Activated naive CD8-positive, alpha-beta T cell (primary cell): ENCODE data around the gene C22orf31.
A peak's percentile ranks its signal among the peaks of the same experiment; 100 is the strongest.
"Not testable (repeated sequence)": the region's sequence is repeated elsewhere in the genome, so short reads cannot be mapped to it uniquely, and the experiment has no call there.

Source experiments
- H3K27ac Mint-ChIP-seq: one replicate; pipeline ENCODE4 v1.8.0; 2021; ENCODE audit warnings: mixed read lengths
- H3K27me3 Mint-ChIP-seq: one replicate; pipeline ENCODE4 v1.8.0; 2021; ENCODE audit warnings: mixed read lengths
- H3K36me3 Mint-ChIP-seq: one replicate; pipeline ENCODE4 v1.8.0; 2021; ENCODE audit warnings: mixed read lengths
- H3K4me1 Mint-ChIP-seq: one replicate; pipeline ENCODE4 v1.8.0; 2021; ENCODE audit warnings: low read depth, mixed read lengths
- H3K4me3 Mint-ChIP-seq: one replicate; pipeline ENCODE4 v1.8.0; 2021; ENCODE audit warnings: mild to moderate bottlenecking, mixed read lengths
- H3K9me3 Mint-ChIP-seq: one replicate; pipeline ENCODE4 v1.8.0; 2021; ENCODE audit warnings: low read depth, mixed read lengths

Gene C22orf31

GRCh38 chr22:29050457-29050856 lies 11.2 kb downstream of the C22orf31 start:
- Mint-ChIP-seq H3K9me3 (no peaks in the 10 kb centered on the region), H3K27ac (no peak overlapping the region), H3K4me3 (no peak overlapping the region), H3K36me3 (peaks cover 2% of the 10 kb centered on the region), H3K27me3 (no peaks in the 10 kb centered on the region), H3K4me1 (no peaks in the 10 kb centered on the region)

DNA sequence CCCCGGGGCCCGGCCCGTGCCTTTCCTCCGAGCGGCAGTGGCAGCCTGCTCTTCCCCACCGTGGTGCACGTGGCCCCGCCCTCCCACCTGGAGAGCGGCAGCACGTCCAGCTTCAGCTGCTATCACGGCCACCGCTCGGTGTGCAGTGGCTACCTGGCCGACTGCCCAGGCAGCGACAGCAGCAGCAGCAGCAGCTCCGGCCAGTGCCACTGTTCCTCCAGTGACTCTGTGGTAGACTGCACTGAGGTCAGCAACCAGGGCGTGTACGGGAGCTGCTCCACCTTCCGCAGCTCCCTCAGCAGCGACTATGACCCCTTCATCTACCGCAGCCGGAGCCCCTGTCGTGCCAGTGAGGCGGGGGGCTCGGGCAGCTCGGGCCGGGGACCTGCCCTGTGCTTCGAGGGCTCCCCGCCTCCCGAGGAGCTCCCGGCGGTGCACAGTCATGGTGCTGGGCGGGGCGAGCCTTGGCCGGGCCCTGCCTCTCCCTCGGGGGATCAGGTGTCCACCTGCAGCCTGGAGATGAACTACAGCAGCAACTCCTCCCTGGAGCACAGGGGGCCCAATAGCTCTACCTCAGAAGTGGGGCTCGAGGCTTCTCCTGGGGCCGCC lies 11.9 kb downstream of the C22orf31 start:
- H3K4me1 Mint-ChIP-seq: no peaks in the 10 kb centered on the region
- no peaks in the 10 kb centered on the region for H3K27me3 Mint-ChIP-seq
- no peak overlapping the region for H3K4me3 Mint-ChIP-seq
- H3K9me3 Mint-ChIP-seq: no peaks in the 10 kb centered on the region
- H3K36me3 Mint-ChIP-seq: peaks cover 2% of the 10 kb centered on the region
- no peak overlapping the region for H3K27ac Mint-ChIP-seq

GRCh38 chr22:29048822-29049654 lies 12.6 kb downstream of the C22orf31 start:
- H3K27ac Mint-ChIP-seq: no peak overlapping the region
- no peak overlapping the region for H3K4me3 Mint-ChIP-seq
- no peaks in the 10 kb centered on the region for H3K27me3 Mint-ChIP-seq
- no peaks in the 10 kb centered on the region for H3K4me1 Mint-ChIP-seq
- peaks cover 2% of the 10 kb centered on the region for H3K36me3 Mint-ChIP-seq
- no peaks in the 10 kb centered on the region for H3K9me3 Mint-ChIP-seq

DNA sequence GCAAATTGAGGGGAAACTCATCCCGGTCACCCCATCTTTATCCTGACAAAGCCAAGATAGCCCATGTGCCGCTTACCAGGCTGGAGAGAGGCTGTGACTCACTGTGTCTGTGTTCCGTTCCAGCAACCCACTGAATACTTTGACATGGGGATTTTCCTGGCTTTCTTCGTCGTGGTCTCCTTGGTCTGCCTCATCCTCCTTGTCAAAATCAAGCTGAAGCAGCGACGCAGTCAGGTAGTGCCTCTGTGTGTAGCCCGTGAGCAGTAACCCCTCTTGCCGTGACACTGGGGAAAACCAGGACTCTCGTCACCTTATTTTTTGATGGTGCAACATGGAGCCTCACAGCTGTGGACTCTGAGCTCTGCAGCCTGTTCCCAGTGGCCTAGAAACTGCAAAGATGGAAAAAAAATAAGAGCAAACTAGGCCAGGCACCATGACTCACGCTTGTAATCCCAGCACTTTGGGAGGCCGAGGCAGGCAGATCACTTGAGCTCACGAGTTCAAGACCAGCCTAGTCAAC lies 16.9 kb downstream of the C22orf31 start:
- H3K4me1 Mint-ChIP-seq: no peaks in the 10 kb centered on the region
- H3K4me3 Mint-ChIP-seq: no peak overlapping the region
- no peak overlapping the region for H3K27ac Mint-ChIP-seq
- H3K27me3 Mint-ChIP-seq: peaks cover 13% of the 10 kb centered on the region
- H3K9me3 Mint-ChIP-seq: no peaks in the 10 kb centered on the region
- H3K36me3 Mint-ChIP-seq: peaks cover 2% of the 10 kb centered on the region

DNA sequence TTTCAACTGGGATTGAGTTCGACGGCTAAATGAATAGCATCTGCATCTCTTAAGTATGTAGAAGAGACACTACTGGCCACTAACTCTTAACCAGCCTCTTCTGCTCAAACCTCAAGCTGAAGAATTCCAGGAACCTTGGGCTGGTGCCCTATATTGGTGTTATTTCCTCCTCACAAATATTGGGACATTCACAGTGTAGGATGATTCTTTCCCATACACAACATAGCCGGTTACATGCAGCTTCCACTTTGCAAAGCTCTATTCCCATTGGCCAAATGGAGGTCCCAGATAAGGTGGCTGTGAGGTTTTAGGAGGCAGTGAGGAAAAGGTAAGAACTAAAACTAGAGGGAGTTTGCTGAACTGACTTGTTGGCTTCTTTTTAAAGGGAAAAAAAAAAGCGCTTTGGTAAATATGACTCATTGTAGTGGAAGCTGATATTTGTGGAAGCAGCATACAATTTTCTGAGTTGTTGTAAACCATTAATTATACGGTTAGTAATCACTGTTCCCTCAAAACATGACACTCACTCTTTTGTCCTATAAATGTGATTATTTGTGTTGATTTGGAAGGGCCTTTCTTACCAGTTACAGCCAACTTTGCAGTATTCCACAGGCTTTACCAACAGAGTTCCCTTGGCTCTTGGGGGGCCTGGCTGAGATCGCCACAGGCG lies 17.6 kb downstream of the C22orf31 start:
- H3K4me1 Mint-ChIP-seq: no peaks in the 10 kb centered on the region
- H3K27me3 Mint-ChIP-seq: peaks cover 13% of the 10 kb centered on the region
- peaks cover 2% of the 10 kb centered on the region for H3K36me3 Mint-ChIP-seq
- no peaks in the 10 kb centered on the region for H3K9me3 Mint-ChIP-seq
- no peak overlapping the region for H3K27ac Mint-ChIP-seq
- no peak overlapping the region for H3K4me3 Mint-ChIP-seq

DNA sequence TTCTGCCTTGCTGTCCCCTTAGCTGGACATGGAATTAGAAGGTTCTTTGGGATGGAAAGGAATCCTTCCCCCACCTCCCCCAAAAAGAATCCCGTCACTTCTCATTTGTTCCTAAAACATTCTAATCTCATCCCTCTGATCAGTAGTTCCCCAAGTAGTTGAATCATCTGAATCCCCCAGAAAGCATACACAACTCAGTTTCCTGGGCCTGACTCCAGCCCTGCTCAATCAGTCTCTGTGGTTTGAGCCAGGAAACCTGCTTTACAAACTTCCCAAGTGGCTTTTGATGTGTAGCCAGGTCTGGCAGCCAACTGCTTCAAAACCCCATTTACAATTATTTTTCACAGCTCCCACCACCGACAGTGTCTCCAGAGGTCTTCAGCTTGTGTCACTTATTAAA lies 20.2 kb downstream of the C22orf31 start:
- no peak overlapping the region for H3K4me3 Mint-ChIP-seq
- H3K36me3 Mint-ChIP-seq: no peaks in the 10 kb centered on the region
- no peaks in the 10 kb centered on the region for H3K9me3 Mint-ChIP-seq
- H3K4me1 Mint-ChIP-seq: no peaks in the 10 kb centered on the region
- no peak overlapping the region for H3K27ac Mint-ChIP-seq
- H3K27me3 Mint-ChIP-seq: peaks cover 13% of the 10 kb centered on the region

DNA sequence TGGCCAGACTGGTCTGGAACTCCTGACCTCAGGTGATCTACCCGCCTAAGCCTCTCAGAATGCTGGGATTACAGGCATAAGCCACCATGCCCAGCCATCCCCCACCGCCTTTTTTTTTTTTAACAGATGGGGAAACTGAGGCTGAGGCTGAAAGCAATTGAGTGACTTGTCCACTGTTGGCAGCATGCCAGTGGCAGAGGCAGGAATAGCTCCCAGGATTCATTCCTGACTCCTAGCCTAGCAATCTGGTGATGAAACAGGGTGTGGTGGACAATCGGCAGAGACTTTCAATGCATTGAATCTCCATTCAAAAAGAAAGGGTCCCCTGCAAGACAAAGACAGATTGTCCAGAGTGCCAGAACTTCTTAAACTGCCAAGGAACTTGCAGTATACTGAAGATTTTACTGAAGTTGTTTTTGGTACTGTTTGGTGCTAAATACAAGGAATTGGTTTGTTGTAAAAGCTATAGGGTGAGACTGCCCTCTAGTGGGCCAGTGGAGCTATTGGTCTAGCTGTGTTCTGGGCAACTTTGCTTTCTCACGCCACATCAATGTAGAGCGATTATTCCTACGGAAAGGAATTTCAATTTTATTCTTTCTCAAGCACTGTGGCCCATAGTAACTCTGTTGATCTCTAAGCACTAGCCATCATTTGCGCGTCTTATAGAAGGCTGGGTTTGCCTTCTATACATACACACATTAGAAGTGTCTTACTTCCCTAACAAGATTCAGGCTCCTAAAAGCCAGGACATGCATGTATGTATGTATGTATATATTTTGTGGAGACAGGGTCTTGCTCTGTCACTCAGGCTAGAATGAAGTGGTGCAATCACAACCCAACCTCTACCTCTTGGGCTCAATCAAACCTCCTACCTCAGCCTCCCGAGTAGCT lies 21.0 kb downstream of the C22orf31 start:
- peaks cover 13% of the 10 kb centered on the region for H3K27me3 Mint-ChIP-seq
- H3K9me3 Mint-ChIP-seq: no peaks in the 10 kb centered on the region
- H3K4me1 Mint-ChIP-seq: no peaks in the 10 kb centered on the region
- no peaks in the 10 kb centered on the region for H3K36me3 Mint-ChIP-seq
- H3K4me3 Mint-ChIP-seq: no peak overlapping the region
- H3K27ac Mint-ChIP-seq: no peak overlapping the region

- H3K4me1 Mint-ChIP-seq, H3K27ac Mint-ChIP-seq, H3K36me3 Mint-ChIP-seq, H3K4me3 Mint-ChIP-seq, H3K9me3 Mint-ChIP-seq: not testable (repeated sequence)
- H3K27me3 Mint-ChIP-seq: peaks cover 13% of the 10 kb centered on the region
These were observed 21.9 kb downstream of the C22orf31 start for GRCh38 chr22:29039684-29040083.

GRCh38 chr22:29039148-29039547 lies 22.5 kb downstream of the C22orf31 start:
- H3K27me3 Mint-ChIP-seq: peaks cover 16% of the 10 kb centered on the region
- no peak overlapping the region for H3K27ac Mint-ChIP-seq
- H3K4me1 Mint-ChIP-seq: no peaks in the 10 kb centered on the region
- H3K9me3 Mint-ChIP-seq: no peaks in the 10 kb centered on the region
- peaks cover 2% of the 10 kb centered on the region for H3K36me3 Mint-ChIP-seq
- no peak overlapping the region for H3K4me3 Mint-ChIP-seq

DNA sequence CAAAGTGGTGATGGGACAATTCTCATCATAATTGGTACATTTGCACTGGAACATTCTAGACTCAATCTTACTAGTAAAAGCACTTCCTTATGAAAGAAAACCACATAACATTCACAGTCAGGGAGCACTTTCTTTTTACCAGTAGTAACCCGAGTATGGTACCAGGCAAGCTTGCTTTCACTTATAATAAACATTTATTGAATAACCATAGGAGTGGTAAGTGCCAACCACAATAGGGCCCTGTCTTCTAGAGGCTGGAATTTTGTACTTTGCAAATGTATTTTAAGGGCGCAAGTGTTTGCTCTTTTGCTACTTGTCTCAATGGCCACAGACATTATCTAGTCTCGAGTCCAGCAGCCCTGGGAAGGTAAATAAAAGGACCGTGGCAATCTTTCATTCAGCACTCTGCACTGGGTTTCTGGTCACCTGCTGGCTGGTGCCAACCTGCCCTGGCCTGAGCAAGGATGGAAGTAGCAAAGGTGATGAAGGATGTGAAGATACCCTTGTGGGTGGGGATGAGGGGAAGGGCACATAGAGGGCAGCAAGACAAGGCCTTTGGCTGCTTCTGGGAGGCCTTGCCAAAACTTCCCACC lies 24.2 kb downstream of the C22orf31 start:
- Mint-ChIP-seq H3K27me3 (peaks cover 23% of the 10 kb centered on the region), H3K4me1 (no peaks in the 10 kb centered on the region), H3K36me3 (peaks cover 2% of the 10 kb centered on the region), H3K9me3 (no peaks in the 10 kb centered on the region), H3K27ac (no peak overlapping the region), H3K4me3 (no peak overlapping the region)

GRCh38 chr22:29032584-29032983 lies 29.0 kb downstream of the C22orf31 start:
- Mint-ChIP-seq H3K4me1 (peaks cover 12% of the 10 kb centered on the region), H3K4me3 (no peak overlapping the region), H3K27me3 (peaks cover 33% of the 10 kb centered on the region), H3K36me3 (peaks cover 5% of the 10 kb centered on the region), H3K9me3 (no peaks in the 10 kb centered on the region), H3K27ac (no peak overlapping the region)

DNA sequence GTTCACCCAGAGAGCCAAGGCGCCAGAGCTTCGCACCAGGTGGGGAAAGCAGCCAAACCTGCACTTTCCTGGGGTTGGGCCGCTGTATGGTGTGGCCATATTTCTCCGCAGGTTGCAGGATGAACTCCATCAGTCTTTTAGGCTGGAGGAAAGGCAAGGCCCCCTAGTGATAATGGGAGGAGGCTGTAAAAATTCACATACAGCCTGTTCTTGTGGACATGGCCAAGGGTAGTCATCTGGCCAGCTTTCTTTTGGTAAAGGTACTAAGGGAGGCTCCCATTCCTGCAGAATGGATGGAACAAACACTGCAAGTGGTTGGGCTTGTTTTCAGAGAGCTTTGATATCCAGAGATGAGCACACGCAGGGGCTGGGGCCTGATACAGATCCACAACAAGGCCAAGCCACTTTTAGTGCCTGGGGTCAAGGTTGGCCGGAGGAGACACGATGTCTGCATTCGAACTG lies 29.6 kb downstream of the C22orf31 start:
- Mint-ChIP-seq H3K27ac (no peak overlapping the region), H3K36me3 (peaks cover 5% of the 10 kb centered on the region), H3K4me3 (no peak overlapping the region), H3K4me1 (peaks cover 12% of the 10 kb centered on the region), H3K9me3 (no peaks in the 10 kb centered on the region), H3K27me3 (peaks cover 33% of the 10 kb centered on the region)

DNA sequence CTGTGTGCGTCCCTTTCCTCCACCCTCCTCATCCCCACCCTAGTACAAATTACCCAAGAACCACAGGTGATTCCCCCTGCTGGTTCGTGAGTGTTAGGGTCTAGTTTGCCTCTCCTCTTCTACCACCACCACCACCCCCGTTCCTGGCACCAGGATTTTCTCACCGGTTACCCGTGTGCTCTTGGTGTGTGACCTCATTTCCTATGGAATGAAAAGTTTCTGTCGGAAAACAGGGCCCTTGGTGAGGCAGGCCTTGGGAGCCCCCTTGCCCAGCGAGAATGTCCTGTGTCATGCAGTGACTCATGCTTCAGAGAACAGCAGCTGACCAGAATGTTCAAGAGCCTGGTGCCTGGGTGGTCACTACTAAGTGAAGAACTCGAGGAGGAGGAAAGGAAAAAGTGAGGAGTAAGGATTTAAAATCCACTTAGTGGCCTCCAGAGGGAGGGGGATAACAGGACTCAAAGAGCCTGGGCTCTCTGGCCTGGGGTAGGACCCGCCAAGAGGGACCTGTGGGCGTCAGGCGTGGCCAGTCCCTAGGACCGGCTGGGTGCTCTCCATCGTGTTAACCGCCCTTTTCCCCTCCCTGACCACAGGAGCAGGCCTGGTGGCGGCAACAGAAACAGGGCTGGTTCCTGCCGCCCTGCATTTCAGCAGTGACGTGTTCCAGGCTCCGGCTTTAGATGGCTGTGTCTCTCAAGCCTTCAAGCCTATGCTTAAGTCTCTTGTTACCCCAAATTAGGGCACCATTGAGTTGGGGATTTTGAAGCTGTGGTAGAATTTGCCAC lies 30.2 kb downstream of the C22orf31 start:
- Mint-ChIP-seq H3K4me1 (peaks cover 12% of the 10 kb centered on the region), H3K27ac (no peak overlapping the region), H3K9me3 (no peaks in the 10 kb centered on the region), H3K36me3 (peaks cover 7% of the 10 kb centered on the region), H3K27me3 (peaks cover 33% of the 10 kb centered on the region), H3K4me3 (peak overlapping the region; percentile 65)
